LoVo (cell line): Measurements from ENCODE around the gene ZNF326.

Experiments
- DNase-seq: peaks from one replicate; pipeline ENCODE4 v3.0.0-alpha.2; 2016; ENCODE audit warnings: low spot score

The ZNF326 gene

DNA sequence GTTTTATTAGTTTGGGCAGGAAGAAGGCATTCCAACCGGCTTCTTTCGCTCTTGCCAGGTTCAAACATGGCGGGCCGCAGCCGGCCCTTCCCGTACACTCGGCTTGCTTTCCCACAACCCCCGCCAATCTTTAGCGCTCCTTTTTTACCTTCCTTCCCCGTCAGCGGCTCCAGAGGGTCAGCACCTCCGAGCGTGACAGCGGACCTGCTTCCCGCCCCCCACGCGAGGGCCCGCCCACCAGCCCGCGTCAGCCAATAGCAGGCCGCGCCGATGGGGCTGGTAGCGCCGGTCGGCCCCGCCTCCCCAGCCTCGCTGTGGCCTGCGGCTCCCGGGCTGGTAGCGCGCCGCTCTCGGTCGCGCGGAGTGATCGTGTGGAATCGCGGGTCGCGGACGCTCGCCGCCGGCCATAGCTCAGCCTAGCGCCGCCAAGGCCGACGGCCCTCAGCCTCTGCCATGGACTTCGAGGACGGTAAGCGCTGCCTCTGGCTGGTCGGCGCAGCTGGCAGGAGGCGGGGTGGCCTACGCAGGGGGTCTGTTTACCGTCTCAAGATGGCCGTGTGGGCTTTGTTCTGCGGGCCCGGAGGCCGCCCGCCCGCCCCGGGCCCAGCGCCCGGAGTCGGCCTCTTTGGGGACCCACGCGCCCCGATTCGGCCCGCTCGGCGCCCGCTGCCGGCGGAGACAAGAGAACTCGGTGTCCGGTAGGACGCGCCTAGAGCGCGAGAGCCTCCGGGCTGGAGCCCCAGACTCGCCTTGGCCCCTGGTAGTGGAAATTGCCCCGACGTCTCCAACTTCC lies at the start of gene ZNF326:
Gene ZNF326, plus strand, starts transcription at position 306 of the 793 bp plus-strand sequence. Its CDS starts 148 bp downstream, at position 454.
- peak; percentile 94 for DNase-seq

- DNase-seq, result peak; percentile 28
These were observed 48.9 kb upstream of the ZNF326 start for GRCh38 chr1:89945852-89946476.

DNA sequence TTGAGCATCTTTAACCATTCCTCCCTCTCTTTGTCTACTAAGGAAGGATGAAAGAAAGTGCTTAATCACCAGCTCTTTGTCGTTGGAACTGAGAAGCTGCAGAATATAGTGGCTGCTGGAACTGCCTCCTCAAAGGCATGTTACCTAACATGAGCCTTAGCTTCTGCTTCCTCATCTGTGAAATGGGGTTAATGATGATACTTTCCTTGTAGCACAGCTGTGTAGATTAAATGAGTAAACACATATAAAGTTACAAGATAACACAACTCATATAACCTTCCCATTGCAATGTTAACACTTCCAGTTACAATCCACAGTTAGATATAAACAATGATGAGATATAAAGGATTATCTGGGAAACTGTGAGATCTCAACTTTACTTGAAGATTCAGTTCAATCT lies 48.4 kb upstream of the ZNF326 start:
- no peak for DNase-seq

GRCh38 chr1:89948722-89949345 lies 46.1 kb upstream of the ZNF326 start:
- no peak for DNase-seq

DNA sequence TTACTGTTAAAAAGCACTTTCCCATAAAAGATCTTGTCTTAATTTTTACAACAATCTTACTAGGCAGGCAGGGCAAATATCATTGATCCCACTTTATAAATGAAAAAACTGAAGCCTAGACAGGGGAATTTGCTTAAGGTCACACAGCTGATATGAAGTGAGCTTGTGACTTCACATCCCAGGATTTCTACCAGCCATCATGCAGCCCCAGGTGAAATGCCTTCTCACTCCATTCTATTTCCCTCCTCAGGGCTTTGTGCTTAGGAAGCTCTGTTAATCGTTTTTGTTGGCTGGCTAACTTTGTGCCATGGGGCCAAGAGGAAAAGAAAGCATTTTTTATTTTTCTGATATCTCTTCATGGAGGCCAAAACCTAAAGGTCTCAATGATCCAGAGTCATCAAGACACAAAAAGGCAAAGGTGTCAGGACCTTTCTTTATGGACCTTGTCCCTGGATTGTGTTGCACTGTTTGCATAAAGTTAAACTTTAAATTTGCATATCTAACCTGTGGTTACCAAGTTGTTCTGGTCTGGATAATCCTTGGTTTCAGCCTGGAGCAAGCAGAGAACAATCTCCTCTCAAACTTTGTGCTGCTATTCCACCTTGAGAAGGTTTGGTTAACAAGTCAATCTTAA lies 44.8 kb upstream of the ZNF326 start:
- no peak for DNase-seq

DNA sequence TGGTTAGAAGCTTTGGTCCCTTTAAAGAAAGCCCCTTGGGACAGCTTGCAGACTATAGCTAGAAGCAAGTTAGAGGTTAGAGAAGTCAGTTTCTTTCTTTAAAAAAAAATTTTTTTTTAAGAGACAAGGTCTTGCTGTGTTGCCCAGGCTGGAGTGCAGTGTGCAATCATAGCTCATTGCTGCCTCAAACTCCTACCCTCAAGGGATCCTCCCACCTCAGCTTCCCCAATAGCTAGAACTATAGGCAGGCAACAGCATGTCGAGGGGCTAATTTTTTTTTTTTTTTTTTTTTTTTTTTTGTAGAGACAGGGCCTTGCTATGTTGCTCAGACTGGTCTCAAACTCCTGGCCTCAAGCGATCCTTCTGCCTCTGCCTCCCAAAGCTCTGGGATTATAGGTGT lies 44.2 kb upstream of the ZNF326 start:
- DNase-seq, result no peak

DNA sequence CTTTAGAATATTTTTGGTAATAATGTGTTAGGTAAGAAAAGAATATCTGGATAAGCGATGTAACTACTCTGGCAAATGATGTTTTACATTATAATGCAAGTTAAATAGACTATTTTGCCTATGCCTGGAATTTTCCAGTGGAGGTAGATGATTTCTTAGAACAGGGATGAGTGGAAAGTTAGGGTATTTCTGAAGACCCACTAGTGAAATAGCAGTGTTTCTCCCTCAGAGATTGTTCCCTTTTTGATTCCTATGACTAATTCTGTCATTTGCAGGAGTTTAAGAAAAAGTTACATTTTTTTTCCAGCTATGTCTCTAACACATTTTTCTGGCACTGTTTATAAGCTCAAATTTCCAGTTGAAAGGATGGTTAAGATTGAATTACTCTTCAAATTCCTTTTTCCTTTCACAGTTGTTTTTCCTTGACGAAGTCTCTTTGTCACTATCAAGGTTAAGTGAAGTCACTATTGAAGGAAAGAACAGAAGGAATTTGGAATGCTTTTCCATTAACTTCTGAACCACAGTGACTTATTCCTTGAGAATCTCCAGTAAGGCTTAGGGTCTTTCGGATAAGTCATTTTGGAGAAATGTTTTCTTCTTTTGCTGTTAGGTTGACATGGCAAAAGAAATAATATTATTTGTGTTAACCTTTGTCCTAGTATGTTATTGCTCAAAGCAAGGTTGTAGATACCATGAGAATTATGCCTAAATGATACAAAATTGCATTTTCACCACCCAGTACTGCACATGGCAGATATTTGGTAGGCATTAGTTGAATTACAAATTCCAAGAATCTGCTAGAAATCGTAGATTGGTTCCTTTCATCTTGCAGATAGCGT lies 42.9 kb upstream of the ZNF326 start:
- no peak for DNase-seq

DNA sequence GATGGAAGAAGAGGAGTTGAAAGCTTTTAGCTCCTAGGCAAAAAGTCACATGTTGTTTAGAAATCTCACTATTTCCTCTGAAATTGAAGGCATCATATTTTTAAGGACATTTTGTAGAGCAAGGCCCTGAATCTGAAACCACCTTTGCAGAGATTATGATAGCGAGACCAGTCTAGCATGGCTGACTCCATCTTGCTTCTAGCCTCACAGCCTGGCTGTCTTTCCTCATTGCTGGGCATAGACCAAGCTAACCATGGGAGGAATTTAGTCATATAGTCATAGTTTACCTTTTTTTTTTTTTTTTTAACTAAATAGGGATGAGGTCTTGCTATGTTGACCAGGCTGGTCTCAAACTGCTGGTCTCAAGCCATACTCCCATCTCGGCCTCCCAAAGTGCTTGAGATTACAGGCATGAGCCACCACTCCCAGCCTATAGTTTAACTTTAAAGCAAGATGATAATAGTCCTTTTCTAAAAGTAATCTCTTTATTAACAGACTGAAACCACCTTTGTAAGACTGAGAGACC lies 42.2 kb upstream of the ZNF326 start:
- DNase-seq, result no peak

GRCh38 chr1:89953131-89953626 lies 41.7 kb upstream of the ZNF326 start:
- peak; percentile 89 for DNase-seq

DNA sequence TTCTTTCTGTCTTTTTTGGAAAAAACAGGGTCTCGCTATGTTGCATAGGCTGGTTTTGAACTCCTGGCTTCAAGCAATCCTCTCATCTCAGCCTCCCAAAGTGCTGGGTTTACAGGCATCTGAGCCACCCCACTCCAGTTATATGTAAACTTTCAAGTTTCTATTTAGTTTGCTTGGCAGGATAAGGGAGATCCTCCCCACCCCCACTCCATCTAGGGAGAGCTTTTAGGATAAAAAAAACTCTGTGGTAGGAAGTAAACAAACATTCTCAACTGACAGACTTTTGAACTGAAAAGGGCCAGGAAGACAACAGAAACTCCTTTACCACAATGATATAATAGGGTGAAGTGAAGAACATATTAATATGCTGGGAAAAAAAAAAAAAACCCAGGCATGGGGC lies 41.0 kb upstream of the ZNF326 start:
- DNase-seq, result no peak

DNA sequence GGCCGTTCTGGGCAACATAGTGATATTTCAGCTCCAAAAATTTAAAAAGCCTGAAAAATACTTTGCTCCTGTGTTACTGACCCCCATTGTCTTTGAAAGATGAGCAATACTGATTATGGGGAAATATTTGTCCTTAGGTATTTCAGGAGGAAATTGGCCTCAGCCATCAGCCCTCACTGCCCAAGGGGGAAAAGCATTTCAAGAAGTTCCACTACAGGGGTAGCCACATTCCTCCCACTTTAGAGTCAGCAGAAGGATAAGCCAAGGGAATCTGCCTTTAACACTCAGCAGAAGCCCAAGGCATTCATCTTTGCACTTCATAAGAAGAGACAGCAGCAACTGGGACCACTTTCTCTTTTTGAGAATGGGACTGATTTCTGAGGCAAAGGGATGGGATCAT lies 40.5 kb upstream of the ZNF326 start:
- DNase-seq, result no peak

DNA sequence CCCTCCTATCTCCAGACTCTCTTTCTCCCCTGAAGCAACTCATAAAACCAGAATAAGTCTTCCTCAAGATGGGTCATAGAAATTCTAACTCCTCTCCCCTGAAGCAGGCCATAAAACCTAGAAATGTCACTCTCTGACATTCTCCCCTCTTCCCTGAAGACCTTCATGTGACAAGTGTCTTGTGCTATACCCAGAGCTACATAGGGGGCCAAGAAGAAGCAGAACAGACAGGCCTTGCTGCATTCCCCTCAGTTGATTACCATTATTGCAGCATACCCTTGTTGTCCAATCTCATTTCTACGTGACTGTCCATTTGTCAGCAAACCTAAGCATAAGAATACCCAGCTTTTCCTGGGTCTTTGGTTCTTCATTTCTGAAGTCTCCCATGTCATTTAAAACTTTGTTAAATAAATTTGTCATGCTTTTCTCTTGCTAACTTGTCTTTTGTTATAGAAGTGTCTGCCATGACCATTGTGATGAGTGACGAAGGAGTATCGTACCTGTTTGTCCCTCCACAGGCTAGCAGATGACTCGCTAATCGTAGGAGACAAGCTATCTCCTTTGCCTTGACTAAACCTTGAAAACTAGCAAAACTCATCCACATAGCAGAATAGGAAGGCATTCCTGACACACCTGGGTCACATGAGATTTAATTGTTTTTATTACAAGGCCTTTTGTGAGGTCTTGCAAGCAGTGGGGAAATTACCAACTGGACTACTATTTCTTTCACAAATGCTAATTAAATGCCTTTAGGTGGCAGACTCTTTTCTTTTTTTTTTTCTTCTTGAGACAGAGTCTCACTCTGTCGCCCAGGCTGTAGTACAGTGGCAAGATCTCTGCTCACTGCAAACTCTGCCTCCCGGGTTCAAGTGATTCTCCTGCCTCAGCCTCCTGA lies 39.4 kb upstream of the ZNF326 start:
- no peak for DNase-seq

- DNase-seq, result no peak
These were observed 37.8 kb upstream of the ZNF326 start for GRCh38 chr1:89957107-89957506.

- no peak for DNase-seq
These were observed 35.9 kb upstream of the ZNF326 start for GRCh38 chr1:89958851-89959654.

DNA sequence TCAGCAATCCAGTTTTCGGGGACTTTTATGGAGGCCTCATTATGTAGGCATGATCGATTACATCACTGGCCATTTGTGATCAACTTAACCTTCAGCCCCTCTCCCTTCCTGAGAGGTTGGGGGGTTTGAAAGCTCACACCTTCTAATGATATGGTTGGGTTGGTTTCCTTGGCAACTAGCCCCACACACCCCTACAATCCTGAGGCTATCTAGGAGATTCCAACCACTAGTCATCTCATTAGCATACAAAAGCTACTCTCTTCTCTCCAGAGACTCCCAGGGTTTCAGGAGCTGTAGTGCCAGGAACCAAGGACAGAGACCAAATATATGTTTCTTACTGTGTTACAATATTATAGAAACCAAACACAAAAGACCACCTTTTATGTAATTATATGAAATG lies 35.2 kb upstream of the ZNF326 start:
- DNase-seq, result no peak

DNA sequence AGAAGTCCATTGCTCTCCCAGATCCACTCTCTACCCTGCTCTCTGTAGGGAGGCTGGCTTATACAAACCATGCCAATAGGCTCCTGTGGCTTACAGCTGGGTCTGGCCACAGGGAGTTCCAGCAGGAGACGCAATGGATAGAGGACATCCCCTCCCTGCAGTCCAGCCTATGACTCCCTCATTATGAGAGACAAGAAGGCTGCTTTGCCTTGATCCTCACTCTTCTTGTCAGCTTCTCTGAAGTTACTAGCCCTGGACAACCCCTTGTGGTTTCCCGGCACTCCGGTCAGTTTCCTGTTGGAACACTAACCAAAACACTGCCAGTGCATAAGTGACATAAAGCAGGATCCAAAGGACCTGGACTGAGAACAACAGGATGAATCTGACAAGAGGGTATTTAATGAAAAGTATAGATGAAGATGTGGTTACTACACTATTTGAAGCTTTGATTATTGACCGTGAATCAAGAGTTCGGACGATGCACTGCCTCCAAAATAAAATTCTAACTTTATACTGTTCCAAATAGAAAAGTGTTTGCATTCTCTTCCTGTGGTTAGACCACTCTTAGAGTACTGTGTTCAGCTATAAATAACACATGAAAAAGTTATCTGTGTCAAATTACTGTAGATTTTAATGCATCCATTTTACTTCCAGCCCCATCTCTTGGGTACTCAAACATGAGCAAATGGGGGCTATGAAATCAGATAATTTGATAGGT lies 32.7 kb upstream of the ZNF326 start:
- no peak for DNase-seq

DNA sequence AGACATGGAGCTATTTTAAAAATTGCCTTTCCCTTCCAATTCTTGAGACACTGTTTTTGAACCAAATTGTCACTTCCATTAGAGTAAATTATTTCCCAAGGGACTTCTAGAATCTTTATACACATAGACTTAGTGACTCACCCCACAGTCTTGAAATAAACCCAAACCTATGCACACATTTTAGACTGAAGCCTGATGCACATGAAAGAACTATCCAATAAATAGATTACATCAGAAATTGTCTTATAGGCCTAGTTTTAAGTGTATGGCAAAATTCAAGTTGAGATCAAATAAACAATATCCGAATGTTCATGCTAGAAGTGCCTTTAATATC lies 32.2 kb upstream of the ZNF326 start:
- no peak for DNase-seq

DNA sequence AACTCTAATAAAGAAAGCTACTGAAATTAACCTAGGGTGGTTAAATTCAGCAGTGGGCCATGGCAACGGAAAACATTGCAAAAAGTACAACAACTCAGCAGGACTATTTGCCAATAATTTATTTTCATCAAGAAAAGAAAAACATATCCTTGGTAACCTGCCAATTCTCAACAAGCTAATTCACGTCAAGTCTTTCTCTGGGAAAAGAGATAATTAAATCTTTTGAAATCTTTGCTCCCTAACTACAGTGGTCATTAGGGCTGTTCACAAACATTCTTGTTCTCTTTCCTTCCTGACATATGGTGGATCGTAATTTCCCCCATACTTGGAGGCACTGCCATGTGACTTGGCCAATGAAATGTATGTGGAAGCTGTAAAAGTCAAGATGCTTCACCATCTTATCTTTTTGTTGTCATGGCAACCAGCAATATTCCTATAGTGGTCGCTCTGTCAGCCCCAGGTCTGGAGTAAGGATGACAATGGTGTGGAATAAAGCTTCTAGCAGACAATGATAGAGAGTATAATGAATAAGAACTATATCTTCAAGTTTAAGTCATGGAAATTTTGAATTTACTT lies 29.6 kb upstream of the ZNF326 start:
- no peak for DNase-seq

DNA sequence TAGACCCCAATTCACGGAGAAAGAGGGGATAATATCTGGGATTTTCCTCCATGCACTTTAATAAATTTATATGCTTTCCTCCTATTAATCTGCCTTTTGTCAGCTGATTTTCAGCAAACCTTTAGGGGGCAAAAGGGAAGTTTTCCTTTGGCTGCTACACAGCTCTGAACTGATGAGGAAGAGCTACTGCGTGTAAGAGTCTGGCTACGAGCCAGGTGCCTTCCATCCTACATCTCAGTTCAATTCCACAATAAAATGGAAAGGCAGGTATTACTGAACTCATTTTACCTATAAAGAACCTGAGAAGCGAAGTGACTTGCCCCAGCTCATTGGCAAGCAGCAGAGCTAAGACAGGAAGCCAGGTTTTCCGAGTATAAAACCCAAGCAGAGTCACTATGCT lies 28.3 kb upstream of the ZNF326 start:
- no peak for DNase-seq
